GM15510 (cell line): ENCODE results near the gene SYNJ2.

ENCODE experiments used
- POLR2A ChIP-seq: IDR thresholded peaks from 3 replicates; pipeline ENCODE4 v1.6.1; 2011; ENCODE audit warnings: borderline replicate concordance; ENCODE audit not compliant: insufficient read length; ENCODE audit errors: extremely low read depth

The SYNJ2 gene

GRCh38 chr6:158068893-158069799, 87.5 kb downstream of the SYNJ2 start:
- no peak for TF ChIP-seq POLR2A

- TF ChIP-seq POLR2A = no peak
Observed at GRCh38 chr6:158069800-158070195, 88.1 kb downstream of the SYNJ2 start.

- TF ChIP-seq POLR2A = no peak
Observed at GRCh38 chr6:158070513-158070912, 88.8 kb downstream of the SYNJ2 start.

GRCh38 chr6:158071121-158072082, 89.7 kb downstream of the SYNJ2 start:
- no peak for TF ChIP-seq POLR2A

GRCh38 chr6:158072083-158072721, 90.5 kb downstream of the SYNJ2 start:
- no peak for TF ChIP-seq POLR2A

GRCh38 chr6:158073776-158074175, 92.1 kb downstream of the SYNJ2 start:
- no peak for TF ChIP-seq POLR2A

GRCh38 chr6:158076548-158076947, 94.9 kb downstream of the SYNJ2 start:
- no peak for TF ChIP-seq POLR2A

- no peak for TF ChIP-seq POLR2A
Observed at GRCh38 chr6:158077676-158078075, 96.0 kb downstream of the SYNJ2 start.

GRCh38 chr6:158078320-158078719, 96.7 kb downstream of the SYNJ2 start:
- no peak for TF ChIP-seq POLR2A

- TF ChIP-seq POLR2A = no peak
Observed at GRCh38 chr6:158080849-158081656, 99.4 kb downstream of the SYNJ2 start.

- TF ChIP-seq POLR2A = no peak
Observed at GRCh38 chr6:158081657-158081935, 99.9 kb downstream of the SYNJ2 start.

- no peak for TF ChIP-seq POLR2A
Observed at GRCh38 chr6:158083455-158084325, 102.0 kb downstream of the SYNJ2 start.
